ENCODE data around the gene GADD45GIP1.
A peak's percentile ranks its signal among the peaks of the same experiment; 100 is the strongest.
"Not testable (repeated sequence)": the region's sequence is repeated elsewhere in the genome, so short reads cannot be mapped to it uniquely, and the experiment has no call there.

Gene GADD45GIP1

GRCh38 chr19:12955575-12955974, 1.4 kb downstream of the GADD45GIP1 start:
- not testable (repeated sequence) for DNase-seq

- no peak for DNase-seq
Observed at GRCh38 chr19:12954612-12954962, 2.4 kb downstream of the GADD45GIP1 start.

- DNase-seq, result no peak
Observed at GRCh38 chr19:12953799-12954611, 3.0 kb downstream of the GADD45GIP1 start.

GRCh38 chr19:12953138-12953798, 3.8 kb downstream of the GADD45GIP1 start:
- DNase-seq, result no peak

GRCh38 chr19:12952488-12953137, 4.4 kb downstream of the GADD45GIP1 start:
- DNase-seq, result no peak

GRCh38 chr19:12952050-12952449, 5.0 kb downstream of the GADD45GIP1 start:
- not testable (repeated sequence) for DNase-seq

GRCh38 chr19:12949363-12950283, 7.4 kb downstream of the GADD45GIP1 start:
- no peak for DNase-seq

GRCh38 chr19:12948612-12949362, 8.2 kb downstream of the GADD45GIP1 start:
- no peak for DNase-seq

- no peak for DNase-seq
Observed at GRCh38 chr19:12947702-12948611, 9.1 kb downstream of the GADD45GIP1 start.

- no peak for DNase-seq
Observed at GRCh38 chr19:12946731-12947496, 10.1 kb downstream of the GADD45GIP1 start.

GRCh38 chr19:12946092-12946721, 10.8 kb downstream of the GADD45GIP1 start:
- peak; percentile 41 for DNase-seq

- DNase-seq, result peak; percentile 96
Observed at GRCh38 chr19:12945479-12946091, 11.4 kb downstream of the GADD45GIP1 start, which contains the start of gene RAD23A. Gene RAD23A (plus strand): TSS chr19:12945862. CDS start chr19:12945949, 87 bp downstream.

GRCh38 chr19:12944104-12944674, 12.8 kb downstream of the GADD45GIP1 start:
- no peak for DNase-seq

- no peak for DNase-seq
Observed at GRCh38 chr19:12943437-12944044, 13.5 kb downstream of the GADD45GIP1 start.

GRCh38 chr19:12940897-12941296, 16.1 kb downstream of the GADD45GIP1 start:
- no peak for DNase-seq

GRCh38 chr19:12939975-12940423, 17.0 kb downstream of the GADD45GIP1 start:
- no peak for DNase-seq

GRCh38 chr19:12938779-12939601, 18.0 kb downstream of the GADD45GIP1 start:
- no peak for DNase-seq

All from NCI-H510A treated with DMSO at 0.1 percent for 48 hours (cell line).